Astrocyte of the spinal cord (primary cell): ENCODE data around the gene GLIS1.

ENCODE experiments used
- DNase-seq: peaks from one replicate; pipeline ENCODE4 v3.0.0; 2011; ENCODE audit warnings: low read depth, low spot score
- H3K4me3 ChIP-seq: 2 replicates; pipeline ENCODE4 v1.5.1; 2011; ENCODE audit warnings: low read depth, mild to moderate bottlenecking, low read length, moderate library complexity
- in situ Hi-C: cut with HindIII; loops from 2 replicates; pipeline ENCODE4 v1.10.0; 2017; ENCODE audit warnings: low sequenced_read_pairs
- TF ChIP-seq, protein P1 (sequence below): IDR thresholded peaks from 2 replicates; pipeline ENCODE4 v1.5.1; 2012; ENCODE audit warnings: low read depth, mild to moderate bottlenecking, low read length, inconsistent platforms

Gene GLIS1

DNA sequence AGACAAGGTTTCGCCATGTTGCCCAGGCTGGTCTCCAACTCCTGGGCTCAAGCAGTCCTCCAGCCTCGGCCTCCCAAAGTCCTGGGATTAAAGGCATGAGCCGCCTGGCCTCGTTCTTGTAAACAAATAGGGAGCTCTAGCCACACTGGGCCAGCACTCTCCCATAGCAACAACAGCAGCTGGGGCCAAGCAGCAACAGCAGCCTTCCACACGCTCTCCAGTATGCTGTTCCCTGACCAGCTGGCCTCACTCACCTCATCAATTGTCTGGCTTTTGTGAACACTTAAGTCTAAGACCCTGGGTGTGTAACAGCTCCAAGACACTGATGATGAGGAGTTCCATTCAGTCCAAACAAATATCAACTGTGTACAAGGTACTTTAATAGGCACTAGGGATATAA is 16.9 kb upstream of the GLIS1 start:
- in situ Hi-C loops, result no loop called here
- no peak for DNase-seq
- no peak overlapping the region for H3K4me3 ChIP-seq
- TF ChIP-seq, protein P1, sequence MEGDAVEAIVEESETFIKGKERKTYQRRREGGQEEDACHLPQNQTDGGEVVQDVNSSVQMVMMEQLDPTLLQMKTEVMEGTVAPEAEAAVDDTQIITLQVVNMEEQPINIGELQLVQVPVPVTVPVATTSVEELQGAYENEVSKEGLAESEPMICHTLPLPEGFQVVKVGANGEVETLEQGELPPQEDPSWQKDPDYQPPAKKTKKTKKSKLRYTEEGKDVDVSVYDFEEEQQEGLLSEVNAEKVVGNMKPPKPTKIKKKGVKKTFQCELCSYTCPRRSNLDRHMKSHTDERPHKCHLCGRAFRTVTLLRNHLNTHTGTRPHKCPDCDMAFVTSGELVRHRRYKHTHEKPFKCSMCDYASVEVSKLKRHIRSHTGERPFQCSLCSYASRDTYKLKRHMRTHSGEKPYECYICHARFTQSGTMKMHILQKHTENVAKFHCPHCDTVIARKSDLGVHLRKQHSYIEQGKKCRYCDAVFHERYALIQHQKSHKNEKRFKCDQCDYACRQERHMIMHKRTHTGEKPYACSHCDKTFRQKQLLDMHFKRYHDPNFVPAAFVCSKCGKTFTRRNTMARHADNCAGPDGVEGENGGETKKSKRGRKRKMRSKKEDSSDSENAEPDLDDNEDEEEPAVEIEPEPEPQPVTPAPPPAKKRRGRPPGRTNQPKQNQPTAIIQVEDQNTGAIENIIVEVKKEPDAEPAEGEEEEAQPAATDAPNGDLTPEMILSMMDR, result no peak

DNA sequence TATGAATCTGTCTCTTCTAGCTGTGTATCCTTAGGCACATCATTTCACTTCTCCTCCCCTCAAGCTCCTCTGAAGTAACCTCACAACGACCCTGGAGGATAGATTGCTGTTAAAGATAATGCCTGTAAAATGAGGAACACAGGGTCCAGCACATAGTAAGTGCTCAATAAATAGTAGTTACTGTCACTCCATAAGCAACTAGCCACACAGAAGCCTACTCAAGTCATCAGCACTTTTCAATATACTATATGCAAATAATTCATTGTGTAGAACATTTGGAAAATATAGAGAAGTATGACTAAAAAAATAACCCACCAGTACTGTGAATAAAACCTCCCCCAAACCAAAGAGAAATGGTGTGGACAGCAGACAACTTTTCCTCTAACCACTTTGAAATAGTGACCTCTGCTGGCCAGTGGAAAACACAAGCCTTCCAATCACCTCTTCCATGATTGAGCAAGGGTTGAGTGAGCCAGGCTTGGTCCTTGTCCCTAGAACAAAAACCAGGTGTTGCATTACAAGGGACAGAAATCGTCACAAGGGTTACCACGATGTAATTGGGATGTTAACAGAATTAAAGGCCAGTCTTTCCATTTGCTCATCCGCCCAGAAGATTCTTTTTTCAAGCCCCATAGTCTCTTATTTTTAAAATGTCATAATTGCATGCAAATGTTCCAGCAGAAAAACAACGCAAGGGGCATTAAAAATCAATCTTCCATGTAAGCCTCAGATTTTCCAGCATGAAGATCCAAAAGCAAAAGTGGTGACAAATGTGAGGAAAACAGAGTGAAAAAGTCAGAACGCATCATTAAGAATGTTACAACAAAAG is 15.7 kb upstream of the GLIS1 start:
- no peak overlapping the region for H3K4me3 ChIP-seq
- DNase-seq, result peak; percentile 68
- in situ Hi-C loops, result no loop called here
- TF ChIP-seq, protein P1, result peak; percentile 77

DNA sequence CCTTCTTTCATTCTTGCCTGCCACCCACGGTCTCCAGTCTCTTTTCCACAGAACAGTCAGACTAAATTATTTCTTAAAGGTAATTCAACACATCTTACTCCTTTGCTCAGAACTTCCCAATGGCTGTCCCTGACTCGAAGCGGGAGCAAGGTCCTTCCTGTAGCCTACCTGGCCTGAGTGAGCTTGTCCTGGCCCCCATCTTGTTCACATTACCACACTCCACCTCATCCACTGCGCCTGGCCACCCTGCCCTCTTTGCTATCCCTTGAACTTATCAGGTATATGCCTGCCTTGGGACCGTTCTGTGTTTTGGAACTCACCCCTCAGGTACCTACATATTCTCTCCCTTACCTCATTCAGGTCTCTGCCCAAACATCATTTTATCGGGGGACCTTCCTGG is 13.3 kb upstream of the GLIS1 start:
- TF ChIP-seq, protein P1, result no peak
- no peak overlapping the region for H3K4me3 ChIP-seq
- no peak for DNase-seq
- in situ Hi-C loops, result no loop called here

DNA sequence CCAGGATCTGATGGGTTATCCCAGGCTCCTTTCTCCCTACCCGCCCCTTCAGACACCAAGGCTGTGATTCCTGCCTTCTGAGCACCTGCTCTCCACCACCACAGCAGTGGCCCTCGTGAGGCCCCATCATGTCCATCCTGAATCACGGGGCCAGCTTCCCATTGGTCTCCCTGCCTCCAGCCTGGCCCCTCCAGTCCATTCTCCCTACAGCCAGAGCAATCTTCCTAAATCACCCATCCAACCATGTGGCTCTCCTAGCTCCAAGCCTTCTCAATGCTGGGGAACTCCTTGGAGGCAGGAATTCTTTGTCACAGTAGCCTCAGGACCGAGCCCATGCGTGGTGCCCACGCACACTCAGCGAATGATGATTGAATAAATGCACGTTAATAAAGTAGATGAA is 8.9 kb upstream of the GLIS1 start:
- TF ChIP-seq, protein P1, result no peak
- no peak for DNase-seq
- in situ Hi-C loops, result no loop called here
- H3K4me3 ChIP-seq, result no peak overlapping the region

DNA sequence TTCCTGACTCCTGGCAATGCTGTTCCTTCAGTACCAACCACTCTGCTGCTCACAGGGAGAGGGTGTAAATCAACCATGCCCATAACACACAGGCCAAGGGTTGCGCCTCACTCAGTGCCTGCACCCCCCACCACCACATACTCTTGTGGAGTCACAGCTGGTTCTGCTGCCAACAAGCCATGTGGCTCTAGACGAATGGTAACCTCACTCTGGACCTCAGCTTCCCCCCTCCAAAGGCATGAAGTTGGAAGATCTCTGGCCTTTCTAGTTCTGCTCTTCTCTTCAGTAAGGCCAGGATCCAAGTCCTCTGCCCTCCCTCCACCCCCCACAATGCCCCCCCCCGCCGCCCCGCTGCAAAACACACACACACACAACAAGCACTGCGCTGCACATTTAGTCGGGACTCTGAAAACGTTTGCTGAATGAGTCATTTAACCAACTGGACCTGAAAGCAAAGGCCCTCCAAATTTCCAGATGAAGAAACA is 1.7 kb upstream of the GLIS1 start:
- in situ Hi-C loops, result no loop called here

DNA sequence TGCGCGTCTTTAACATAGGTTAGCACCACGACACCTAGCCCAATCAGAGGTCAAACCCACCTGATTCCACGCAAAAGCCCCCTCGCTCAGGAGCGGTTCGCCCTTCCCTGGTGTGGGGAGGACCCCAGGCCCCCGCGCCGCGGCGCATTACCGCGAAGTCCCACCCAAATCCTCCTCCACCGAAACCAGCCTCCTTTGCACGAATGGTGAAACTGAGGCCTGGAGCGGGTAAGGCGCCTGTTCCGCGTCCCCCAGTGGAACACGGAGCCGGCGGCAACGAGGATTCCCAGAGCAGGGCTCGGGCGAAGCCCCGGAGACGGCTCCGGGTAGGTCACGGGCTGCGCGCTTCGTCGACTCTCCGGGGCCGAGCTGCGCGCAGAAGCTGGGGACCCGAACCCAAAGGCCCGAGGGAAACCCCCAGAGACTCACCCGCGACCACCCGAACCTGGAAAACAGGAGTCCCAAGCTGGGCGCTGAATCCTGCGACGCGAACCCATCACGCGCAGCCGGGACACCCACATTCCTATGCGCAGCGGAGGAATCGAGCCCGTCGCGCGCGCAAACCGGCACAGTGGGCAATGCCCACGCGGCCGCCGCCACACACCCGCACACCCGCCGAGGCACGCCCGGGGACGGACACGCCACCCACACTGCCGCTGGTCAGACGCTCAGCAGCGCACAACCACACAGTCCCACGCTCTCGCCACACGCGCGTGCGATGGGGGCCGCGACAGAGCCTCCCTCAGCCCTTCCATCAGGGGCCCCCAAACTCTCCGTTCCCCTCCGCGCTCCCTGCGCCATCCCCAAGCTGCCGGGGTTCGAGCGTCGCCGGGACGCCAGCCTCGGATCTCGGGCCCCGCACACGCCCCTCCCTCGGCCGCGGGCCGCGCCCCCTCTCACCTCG is 507 bp downstream of the GLIS1 start:
- in situ Hi-C loops, result no loop called here
- DNase-seq, result peak; percentile 23
- TF ChIP-seq, protein P1, result no peak
- peak overlapping the region; percentile 72 for H3K4me3 ChIP-seq

More for the DNA sequence above, 1.7 kb upstream of the GLIS1 start:
- peak; percentile 83 for DNase-seq
- TF ChIP-seq, protein P1, result no peak
- no peak overlapping the region for H3K4me3 ChIP-seq
